ENCODE data around the gene MT2A.

MT2A gene

GRCh38 chr16:56604966-56605365 is 3.4 kb upstream of the MT2A start:
- H3K4me2 ChIP-seq (ENCODE audit: low read depth, low read length, poor library complexity, severe bottlenecking), result no peak overlapping the region
- H3K4me3 ChIP-seq (ENCODE audit: insufficient read depth, low read length, poor library complexity, severe bottlenecking), result no peak overlapping the region
- no peaks in the 10 kb centered on the region for H3K27me3 ChIP-seq (ENCODE audit: low read length)
- H3K9ac ChIP-seq (ENCODE audit: low read length), result no peak overlapping the region
- H3K79me2 ChIP-seq (ENCODE audit: insufficient read depth, low read length), result no peaks in the 10 kb centered on the region
- H3K9me2 ChIP-seq (replicated peaks; ENCODE audit: insufficient read depth, low read length), result no peaks in the 10 kb centered on the region
- no peaks in the 10 kb centered on the region for H3K9me3 ChIP-seq (ENCODE audit: insufficient read depth, low read length)
- no peak overlapping the region for H3K27ac ChIP-seq (ENCODE audit: low read depth, low read length)
- TF ChIP-seq CTCF (IDR thresholded peaks at IDR 0.05; ENCODE audit: insufficient read depth, low read length, poor library complexity, severe bottlenecking) (no peak), EZH2phosphoT487 (conservative IDR thresholded peaks at IDR 0.05; ENCODE audit: low read length) (no peak)
- H3K36me3 ChIP-seq (ENCODE audit: low read length), result no peaks in the 10 kb centered on the region
- H2AFZ ChIP-seq (ENCODE audit: low read depth, low read length, severe bottlenecking), result no peak overlapping the region
- H4K20me1 ChIP-seq (ENCODE audit: low read depth, low read length), result no peaks in the 10 kb centered on the region
- no peaks in the 10 kb centered on the region for H3F3A ChIP-seq (ENCODE audit: insufficient read depth)

- H3K27ac ChIP-seq (ENCODE audit: low read depth, low read length), result no peak overlapping the region
- H3K4me2 ChIP-seq (ENCODE audit: low read depth, low read length, poor library complexity, severe bottlenecking), result no peak overlapping the region
- no peak overlapping the region for H2AFZ ChIP-seq (ENCODE audit: low read depth, low read length, severe bottlenecking)
- no peaks in the 10 kb centered on the region for H4K20me1 ChIP-seq (ENCODE audit: low read depth, low read length)
- no peaks in the 10 kb centered on the region for H3F3A ChIP-seq (ENCODE audit: insufficient read depth)
- no peaks in the 10 kb centered on the region for H3K27me3 ChIP-seq (ENCODE audit: low read length)
- no peaks in the 10 kb centered on the region for H3K79me2 ChIP-seq (ENCODE audit: insufficient read depth, low read length)
- H3K9me3 ChIP-seq (ENCODE audit: insufficient read depth, low read length), result no peaks in the 10 kb centered on the region
- H3K36me3 ChIP-seq (ENCODE audit: low read length), result no peaks in the 10 kb centered on the region
- H3K9me2 ChIP-seq (replicated peaks; ENCODE audit: insufficient read depth, low read length), result no peaks in the 10 kb centered on the region
- H3K4me3 ChIP-seq (ENCODE audit: insufficient read depth, low read length, poor library complexity, severe bottlenecking), result no peak overlapping the region
- H3K9ac ChIP-seq (ENCODE audit: low read length), result no peak overlapping the region
- TF ChIP-seq EZH2phosphoT487 (conservative IDR thresholded peaks at IDR 0.05; ENCODE audit: low read length) (no peak), CTCF (IDR thresholded peaks at IDR 0.05; ENCODE audit: insufficient read depth, low read length, poor library complexity, severe bottlenecking) (no peak)
These were observed 2.9 kb upstream of the MT2A start for GRCh38 chr16:56605475-56605874.

GRCh38 chr16:56606071-56606475 is 2.3 kb upstream of the MT2A start:
- Histone ChIP-seq H3K27ac (ENCODE audit: low read depth, low read length) (no peak overlapping the region), H3K4me2 (ENCODE audit: low read depth, low read length, poor library complexity, severe bottlenecking) (no peak overlapping the region), H3K4me3 (ENCODE audit: insufficient read depth, low read length, poor library complexity, severe bottlenecking) (no peak overlapping the region), H3K9me3 (ENCODE audit: insufficient read depth, low read length) (no peaks in the 10 kb centered on the region), H2AFZ (ENCODE audit: low read depth, low read length, severe bottlenecking) (no peak overlapping the region), H3F3A (ENCODE audit: insufficient read depth) (no peaks in the 10 kb centered on the region), H3K36me3 (ENCODE audit: low read length) (no peaks in the 10 kb centered on the region), H4K20me1 (ENCODE audit: low read depth, low read length) (no peaks in the 10 kb centered on the region), H3K9ac (ENCODE audit: low read length) (no peak overlapping the region), H3K27me3 (ENCODE audit: low read length) (no peaks in the 10 kb centered on the region), H3K9me2 (replicated peaks; ENCODE audit: insufficient read depth, low read length) (no peaks in the 10 kb centered on the region), H3K79me2 (ENCODE audit: insufficient read depth, low read length) (no peaks in the 10 kb centered on the region)
- TF ChIP-seq CTCF (IDR thresholded peaks at IDR 0.05; ENCODE audit: insufficient read depth, low read length, poor library complexity, severe bottlenecking), result no peak
- no peak for TF ChIP-seq EZH2phosphoT487 (conservative IDR thresholded peaks at IDR 0.05; ENCODE audit: low read length)

All from SU-DHL-6 (cell line).